HepG2 (cell line): ENCODE results near the gene METTL25. TPM values are rescaled to one million over a fixed set of nuclear protein-coding genes. Genes with fewer than 3 reads are reported as not detected.

Experiments used
- CSRNP2 ChIP-seq: sonication (generic); formaldehyde crosslinking; conservative IDR thresholded peaks from 2 replicates; pipeline ENCODE4 v1.8.0; 2022; ENCODE audit warnings: low read depth, missing genetic modification reagents
- EED ChIP-seq: sonication (generic); formaldehyde crosslinking; IDR thresholded peaks from 2 replicates; pipeline ENCODE4 v1.5.0; 2020; ENCODE audit warnings: mild to moderate bottlenecking, missing genetic modification reagents
- ETV6 ChIP-seq: sonication (generic); formaldehyde crosslinking; conservative IDR thresholded peaks from 2 replicates; pipeline ENCODE4 v1.4.0; 2020; ENCODE audit warnings: missing genetic modification reagents
- GPN1 ChIP-seq: sonication (generic); formaldehyde crosslinking; IDR thresholded peaks from 2 replicates; pipeline ENCODE4 v1.5.1; 2020; ENCODE audit warnings: missing genetic modification reagents, borderline replicate concordance
- HES4 ChIP-seq: sonication (generic); formaldehyde crosslinking; IDR thresholded peaks from 2 replicates; pipeline ENCODE4 v1.9.0; 2021; ENCODE audit warnings: mild to moderate bottlenecking, missing genetic modification reagents, borderline replicate concordance
- HNF4G ChIP-seq, 2 experiments: sonication (generic) in 1 of 2; formaldehyde crosslinking in 1 of 2; IDR thresholded peaks; 2 replicates each; pipeline versions ENCODE4 v1.4.0 to v1.6.1; 2011 to 2020; ENCODE audit warnings: borderline replicate concordance in 2 of 2, low read depth in 2 of 2, mild to moderate bottlenecking in 2 of 2, low read length in 1 of 2, missing genetic modification reagents in 1 of 2, moderate library complexity in 1 of 2
- NCOA5 ChIP-seq: sonication (generic); formaldehyde crosslinking; IDR thresholded peaks from 2 replicates; pipeline ENCODE4 v1.4.0; 2020; ENCODE audit warnings: missing genetic modification reagents
- RAD21 ChIP-seq: fragments of 450-650 bp; formaldehyde crosslinking; IDR thresholded peaks from 2 replicates; pipeline ENCODE4 v1.5.0; 2020; ENCODE audit warnings: mild to moderate bottlenecking
- UBTF ChIP-seq: sonication (generic); formaldehyde crosslinking; IDR thresholded peaks from 2 replicates; pipeline ENCODE4 v1.4.0; 2020; ENCODE audit warnings: mild to moderate bottlenecking, missing genetic modification reagents
- ZBTB46 ChIP-seq: sonication (generic); formaldehyde crosslinking; IDR thresholded peaks from 2 replicates; pipeline ENCODE4 v1.4.0; 2020; ENCODE audit warnings: mild to moderate bottlenecking, missing genetic modification reagents, borderline replicate concordance
- ZFYVE20 ChIP-seq: sonication (generic); formaldehyde crosslinking; IDR thresholded peaks from 2 replicates; pipeline ENCODE4 v1.8.0; 2023; ENCODE audit warnings: low read depth, mild to moderate bottlenecking, moderate library complexity, missing genetic modification reagents, borderline replicate concordance
- ZGPAT ChIP-seq: IDR thresholded peaks from 2 replicates; pipeline ENCODE4 v1.6.1; 2016; ENCODE audit warnings: mild to moderate bottlenecking
- ZNF253 ChIP-seq: sonication (generic); formaldehyde crosslinking; IDR thresholded peaks from 2 replicates; pipeline ENCODE4 v1.8.0; 2022; ENCODE audit warnings: mild to moderate bottlenecking, missing genetic modification reagents, borderline replicate concordance
- ZNF329 ChIP-seq: sonication (generic); formaldehyde crosslinking; IDR thresholded peaks from 2 replicates; pipeline ENCODE4 v1.9.0; 2021; ENCODE audit warnings: low read depth, mild to moderate bottlenecking, missing genetic modification reagents
- ZNF33A ChIP-seq: sonication (generic); formaldehyde crosslinking; IDR thresholded peaks from 2 replicates; pipeline ENCODE4 v1.5.1; 2020; ENCODE audit warnings: missing genetic modification reagents, mild to moderate bottlenecking, moderate library complexity, borderline replicate concordance
- ZNF34 ChIP-seq: sonication (generic); formaldehyde crosslinking; IDR thresholded peaks from 2 replicates; pipeline ENCODE4 v1.4.0; 2020; ENCODE audit warnings: mild to moderate bottlenecking, missing genetic modification reagents, borderline replicate concordance
- ZNF354B ChIP-seq: sonication (generic); formaldehyde crosslinking; IDR thresholded peaks from 2 replicates; pipeline ENCODE4 v1.8.0; 2022; ENCODE audit warnings: mild to moderate bottlenecking, missing genetic modification reagents
- ZNF557 ChIP-seq: sonication (generic); formaldehyde crosslinking; IDR thresholded peaks from 2 replicates; pipeline ENCODE4 v1.4.0; 2020; ENCODE audit warnings: missing genetic modification reagents
- ZNF589 ChIP-seq: sonication (generic); formaldehyde crosslinking; conservative IDR thresholded peaks from 2 replicates; pipeline ENCODE4 v1.8.0; 2022; ENCODE audit warnings: mild to moderate bottlenecking, moderate library complexity, missing genetic modification reagents
- ZNF720 ChIP-seq: sonication (generic); formaldehyde crosslinking; IDR thresholded peaks from 2 replicates; pipeline ENCODE4 v1.4.0; 2020; ENCODE audit warnings: missing genetic modification reagents
- ZSCAN12 ChIP-seq: sonication (generic); formaldehyde crosslinking; IDR thresholded peaks from 2 replicates; pipeline ENCODE4 v1.9.0; 2021; ENCODE audit warnings: mild to moderate bottlenecking, missing genetic modification reagents
- polyA plus RNA-seq, 8 experiments: library from polyadenylated mRNA; depleted of rRNA in 3 of 8; stranded (reverse) in 7 of 8; unstranded in 1 of 8; fragments of >200 nt; fragmentation: Illumina TruSeq in 4 of 8; extraction: Trizol in 4 of 8; gene quantifications; 2 replicates each; pipeline versions ENCODE4 v1.2.1 to v1.2.3, GENCODE V29; 2011 to 2016; ENCODE audit warnings: low read depth in 4 of 8, missing spikeins in 1 of 8, mixed read lengths in 1 of 8; ENCODE audit not compliant: insufficient read depth in 1 of 8
- total RNA-seq, 5 experiments: library from RNA; depleted of rRNA; stranded (reverse); fragments of >200 nt; fragmentation: Illumina TruSeq; extraction: Trizol; gene quantifications; 2 replicates each; pipeline ENCODE4 v1.2.3, GENCODE V29; 2016; ENCODE audit warnings: low read depth in 1 of 5

The METTL25 gene
- total and polyA plus RNA-seq, 2 of the 13 experiments (the other 11 are each of a cell fraction or from before 2014, with no cell fraction given), result 2.2 to 7.8 TPM

GRCh38 chr12:82358200-82359114 lies at the start of gene METTL25, which contains the start of gene CCDC59 (continued):
- TF ChIP-seq CSRNP2 (CRISPR knock-in tag) (0 out of 2 replicates have a peak, but pooled peaks have one; percentile 3), ZNF34 (CRISPR knock-in tag) (0 out of 2 replicates have a peak, but pooled peaks have one; percentile 87), ZGPAT (CRISPR knock-in tag) (peak; percentile 97), ZNF720 (no peak), ZNF354B (0 out of 2 replicates have a peak, but pooled peaks have one; percentile 61), ZNF557 (peak; percentile 88; the same call in 1 of the 2 replicates), ZNF589 (peak; percentile 61; the same call in 1 of the 2 replicates), RAD21 (CRISPR knock-in tag) (peak; percentile 51), HNF4G (IDR thresholded peaks at IDR 0.05; ENCODE audit: borderline replicate concordance, low read depth, low read length) (no peak), HNF4G (CRISPR knock-in tag; IDR thresholded peaks at IDR 0.05; ENCODE audit: borderline replicate concordance, low read depth) (0 out of 2 replicates have a peak, but pooled peaks have one; percentile 67), EED (CRISPR knock-in tag) (peak; percentile 73), ZNF329 (CRISPR knock-in tag) (no peak; the same call in 1 of the 2 replicates), ETV6 (CRISPR knock-in tag) (no peak; the same call in 1 of the 2 replicates), ZNF33A (CRISPR knock-in tag) (peak; percentile 73; the same call in 1 of the 2 replicates), ZFYVE20 (no peak), ZBTB46 (CRISPR knock-in tag) (no peak), ZNF253 (CRISPR knock-in tag) (peak; percentile 88; the same call in 1 of the 2 replicates), UBTF (CRISPR knock-in tag) (peak; percentile 77), GPN1 (no peak), ZSCAN12 (CRISPR knock-in tag) (no peak), HES4 (CRISPR knock-in tag) (no peak), NCOA5 (CRISPR knock-in tag) (no peak)
